Stimulated activated CD4-positive, alpha-beta T cell treated with anti-CD3 and anti-CD28 coated beads, Interleukin-4, amount 100 ng/mL, for 24 hours (primary cell): ENCODE measurements around the gene GRB2.
"Not testable (repeated sequence)": the region's sequence is repeated elsewhere in the genome, so short reads cannot be mapped to it uniquely, and the experiment has no call there.

ENCODE experiments used
- DNase-seq: peaks from one replicate; pipeline ENCODE4 v3.0.0-alpha.2; 2020

The GRB2 gene

GRCh38 chr17:75405365-75406221 lies at the start of gene GRB2:
GRB2 (minus strand) TSS chr17:75405678; CDS start chr17:75393628, 12,050 bp downstream.
- DNase-seq, result peak; percentile 100

GRCh38 chr17:75454672-75455071 lies 49.2 kb upstream of the GRB2 start:
- DNase-seq, result not testable (repeated sequence)

- DNase-seq, result no peak
Measured at GRCh38 chr17:75454193-75454592, 48.7 kb upstream of the GRB2 start.

- no peak for DNase-seq
Measured at GRCh38 chr17:75450270-75450669, 44.8 kb upstream of the GRB2 start.

- no peak for DNase-seq
Measured at GRCh38 chr17:75447951-75448856, 42.7 kb upstream of the GRB2 start.

GRCh38 chr17:75445896-75446295 lies 40.4 kb upstream of the GRB2 start:
- DNase-seq, result not testable (repeated sequence)

GRCh38 chr17:75445296-75445695 lies 39.8 kb upstream of the GRB2 start:
- no peak for DNase-seq

GRCh38 chr17:75442168-75443103 lies 37.0 kb upstream of the GRB2 start:
- DNase-seq, result no peak

- no peak for DNase-seq
Measured at GRCh38 chr17:75440738-75441448, 35.4 kb upstream of the GRB2 start.

GRCh38 chr17:75439287-75439686 lies 33.8 kb upstream of the GRB2 start:
- DNase-seq, result no peak

GRCh38 chr17:75437404-75437803 lies 31.9 kb upstream of the GRB2 start:
- not testable (repeated sequence) for DNase-seq

GRCh38 chr17:75434433-75434832 lies 29.0 kb upstream of the GRB2 start:
- not testable (repeated sequence) for DNase-seq

GRCh38 chr17:75433218-75433783 lies 27.8 kb upstream of the GRB2 start:
- no peak for DNase-seq

- no peak for DNase-seq
Measured at GRCh38 chr17:75430159-75430974, 24.9 kb upstream of the GRB2 start.

- DNase-seq, result no peak
Measured at GRCh38 chr17:75428543-75429469, 23.3 kb upstream of the GRB2 start.

GRCh38 chr17:75418531-75418930 lies 13.1 kb upstream of the GRB2 start:
- DNase-seq, result no peak

- no peak for DNase-seq
Measured at GRCh38 chr17:75417054-75417580, 11.6 kb upstream of the GRB2 start.

GRCh38 chr17:75416006-75416405 lies 10.5 kb upstream of the GRB2 start:
- no peak for DNase-seq

- no peak for DNase-seq
Measured at GRCh38 chr17:75414488-75414887, 9.0 kb upstream of the GRB2 start.
